HCT116 (cell line): ENCODE measurements around the gene HECW1. TPM values are rescaled to one million over a fixed set of nuclear protein-coding genes. Genes with fewer than 3 reads are reported as not detected.

Source experiments
- ATAC-seq: fragments of 200-7000 bp; cut with Tn5 transposase; 2 replicates; pipeline ENCODE4 v1.9.1; 2020; ENCODE audit warnings: mild to moderate bottlenecking, moderate library complexity
- BruUV-seq: library from RNA; stranded (reverse); fragments of 400-500 nt; replicated peaks from 2 replicates; lab custom pipeline; 2021; lab: Mats Ljungman, UMichigan
- CTCF ChIA-PET: fragments of 300-600 bp; sonication (Branson Sonifier 250); formaldehyde crosslinking; loops from one replicate; lab custom pipeline; 2021; ENCODE audit warnings: antibody characterized with exemption; lab: Charles Lee
- POLR2A ChIA-PET: fragments of 300-600, 350-600 bp; sonication (Branson Sonifier 250); formaldehyde crosslinking; loops from one replicate; lab custom pipeline; 2021; ENCODE audit warnings: antibody characterized with exemption; lab: Charles Lee
- RAD21 ChIA-PET, 2 experiments: fragments of 300-600 bp; sonication (Branson Sonifier 250); formaldehyde crosslinking; loops; one replicate each; lab custom pipeline; 2023; ENCODE audit warnings: low total read pairs in 2 of 2; ENCODE audit not compliant: uncharacterized antibody in 2 of 2, unreplicated experiment in 2 of 2, low non-redundant PET in 1 of 2; lab: Charles Lee
- DNase-seq: peaks from one replicate; pipeline ENCODE4 v3.0.0-alpha.2; 2010; ENCODE audit warnings: low read depth, low spot score
- H2AFZ ChIP-seq: fragments of 200-600 bp; shearing (Covaris generic), sonication (generic); 2 replicates; pipeline ENCODE4 v1.6.1; 2017; ENCODE audit warnings: low read depth, mixed run types, mixed read lengths, antibody characterized with exemption, low read length; ENCODE audit not compliant: poor library complexity, severe bottlenecking
- H3K27ac ChIP-seq: 2 replicates; pipeline ENCODE4 v1.5.1; 2012; ENCODE audit warnings: low read depth, low read length
- H3K27me3 ChIP-seq: fragments of 200-600 bp; sonication (generic); 2 replicates; pipeline ENCODE4 v1.6.1; 2016; ENCODE audit warnings: mixed run types, low read length, mixed read lengths; ENCODE audit not compliant: insufficient read depth
- H3K36me3 ChIP-seq, 2 experiments: fragments of 200-500 bp in 1 of 2; fragments of 200-600 bp in 1 of 2; sonication (Bioruptor generic) in 1 of 2; sonication (generic) in 1 of 2; 2 replicates each; pipeline versions ENCODE4 v1.5.1 to v1.6.1; 2014 to 2016; ENCODE audit warnings: low read length in 2 of 2, inconsistent platforms in 1 of 2, mixed read lengths in 1 of 2, mixed run types in 1 of 2; ENCODE audit not compliant: insufficient read depth in 2 of 2, control insufficient read depth in 1 of 2
- H3K4me1 ChIP-seq, 2 experiments: fragments of 200-600 bp in 1 of 2; sonication (generic) in 1 of 2; 2 replicates each; pipeline versions ENCODE4 v1.5.1 to v1.6.1; 2012 to 2017; ENCODE audit warnings: low read length in 2 of 2, inconsistent platforms in 1 of 2, mild to moderate bottlenecking in 1 of 2, mixed read lengths in 1 of 2, mixed run types in 1 of 2, moderate library complexity in 1 of 2; ENCODE audit not compliant: insufficient read depth in 2 of 2, control insufficient read depth in 1 of 2
- H3K4me2 ChIP-seq: fragments of 200-600 bp; sonication (generic); 2 replicates; pipeline ENCODE4 v1.6.1; 2017; ENCODE audit warnings: mixed run types, low read length, mixed read lengths
- H3K4me3 ChIP-seq, 2 experiments: fragments of 200-600 bp in 1 of 2; sonication (generic) in 1 of 2; replicated peaks in 1 of 2; 2 replicates each; pipeline ENCODE4 v1.5.1; 2011 to 2016; ENCODE audit warnings: low read length in 2 of 2, control low read depth in 1 of 2, low read depth in 1 of 2, mild to moderate bottlenecking in 1 of 2, mixed read lengths in 1 of 2, mixed run types in 1 of 2
- H3K79me2 ChIP-seq: fragments of 200-600 bp; sonication (generic); 2 replicates; pipeline ENCODE4 v1.6.1; 2017; ENCODE audit warnings: mild to moderate bottlenecking, mixed run types, low read length, moderate library complexity, mixed read lengths; ENCODE audit not compliant: insufficient read depth
- H3K9ac ChIP-seq: fragments of 200-600 bp; sonication (generic); 2 replicates; pipeline ENCODE4 v1.6.1; 2016; ENCODE audit warnings: low read length, mixed read lengths
- H3K9me2 ChIP-seq: fragments of 200-600 bp; sonication (generic), shearing (Covaris generic); 2 replicates; pipeline ENCODE4 v1.6.1; 2017; ENCODE audit warnings: mixed run types, mild to moderate bottlenecking, moderate library complexity; ENCODE audit not compliant: insufficient read depth
- H3K9me3 ChIP-seq, 2 experiments: fragments of 200-500 bp in 1 of 2; fragments of 200-600 bp in 1 of 2; sonication (Bioruptor generic) in 1 of 2; sonication (generic) in 1 of 2; 2 replicates each; pipeline ENCODE4 v1.6.1; 2014 to 2017; ENCODE audit warnings: low read length in 2 of 2, mixed read lengths in 2 of 2, inconsistent platforms in 1 of 2, low read depth in 1 of 2, mild to moderate bottlenecking in 1 of 2, mixed run types in 1 of 2, moderate library complexity in 1 of 2; ENCODE audit not compliant: control insufficient read depth in 1 of 2, insufficient read depth in 1 of 2
- H4K20me1 ChIP-seq: fragments of 200-600 bp; sonication (generic), shearing (Covaris generic); 2 replicates; pipeline ENCODE4 v1.6.1; 2017; ENCODE audit warnings: mixed run types, mild to moderate bottlenecking, moderate library complexity; ENCODE audit not compliant: insufficient read depth
- ATF3 ChIP-seq: IDR thresholded peaks from 2 replicates; pipeline ENCODE4 v1.6.1; 2012
- CEBPB ChIP-seq: IDR thresholded peaks from 2 replicates; pipeline ENCODE4 v1.6.1; 2012; ENCODE audit warnings: low read depth
- EGR1 ChIP-seq: IDR thresholded peaks from 2 replicates; pipeline ENCODE4 v1.6.1; 2012; ENCODE audit warnings: low read depth
- ELF1 ChIP-seq: IDR thresholded peaks from 2 replicates; pipeline ENCODE4 v1.6.1; 2012; ENCODE audit warnings: low read depth, borderline replicate concordance
- EZH2 ChIP-seq: fragments of 200-600 bp; sonication (generic); IDR thresholded peaks from 2 replicates; pipeline ENCODE4 v1.6.1; 2017; ENCODE audit warnings: antibody characterized with exemption, mixed run types
- EZH2phosphoT487 ChIP-seq: fragments of 200-600 bp; IDR thresholded peaks from 2 replicates; pipeline ENCODE4 v1.6.1; 2018; ENCODE audit warnings: antibody characterized with exemption, borderline replicate concordance
- FOSL1 ChIP-seq: IDR thresholded peaks from 2 replicates; pipeline ENCODE4 v1.6.1; 2012; ENCODE audit warnings: low read depth
- JUND ChIP-seq: IDR thresholded peaks from 2 replicates; pipeline ENCODE4 v1.6.1; 2012
- POLR2A ChIP-seq: IDR thresholded peaks from 2 replicates; pipeline ENCODE4 v1.7.0; 2011; ENCODE audit warnings: borderline replicate concordance; ENCODE audit not compliant: insufficient read depth, insufficient read length; ENCODE audit errors: extremely low read depth
- SIN3A ChIP-seq: IDR thresholded peaks from 2 replicates; pipeline ENCODE4 v1.6.1; 2012; ENCODE audit warnings: low read depth
- SP1 ChIP-seq: IDR thresholded peaks from 2 replicates; pipeline ENCODE4 v1.6.1; 2012; ENCODE audit warnings: low read depth
- SRF ChIP-seq: IDR thresholded peaks from 2 replicates; pipeline ENCODE4 v1.6.1; 2012; ENCODE audit warnings: low read depth
- ZFX ChIP-seq: fragments of 450-650 bp; IDR thresholded peaks from 2 replicates; pipeline ENCODE4 v1.6.1; 2017
- intact Hi-C: fragments of 100-400 bp; cut with micrococcal nuclease; formaldehyde crosslinking; loops from 2 replicates; pipeline ENCODE4 v1.10.0; 2022
- total RNA-seq: library from RNA; stranded (reverse); gene quantifications from one replicate; pipeline ENCODE4 v1.2.1, GENCODE V29; 2021; ENCODE audit not compliant: unreplicated experiment

The HECW1 gene
- total RNA-seq, 1 experiment from 2014 or later: 5.6 TPM

GRCh38 chr7:43204081-43204480, 91.6 kb downstream of the HECW1 start (continued):
- TF ChIP-seq ATF3 (no peak), ELF1 (no peak), EGR1 (no peak), ZFX (no peak), POLR2A (no peak), SP1 (no peak), SRF (no peak), SIN3A (no peak), EZH2phosphoT487 (no peak), FOSL1 (no peak)

DNA sequence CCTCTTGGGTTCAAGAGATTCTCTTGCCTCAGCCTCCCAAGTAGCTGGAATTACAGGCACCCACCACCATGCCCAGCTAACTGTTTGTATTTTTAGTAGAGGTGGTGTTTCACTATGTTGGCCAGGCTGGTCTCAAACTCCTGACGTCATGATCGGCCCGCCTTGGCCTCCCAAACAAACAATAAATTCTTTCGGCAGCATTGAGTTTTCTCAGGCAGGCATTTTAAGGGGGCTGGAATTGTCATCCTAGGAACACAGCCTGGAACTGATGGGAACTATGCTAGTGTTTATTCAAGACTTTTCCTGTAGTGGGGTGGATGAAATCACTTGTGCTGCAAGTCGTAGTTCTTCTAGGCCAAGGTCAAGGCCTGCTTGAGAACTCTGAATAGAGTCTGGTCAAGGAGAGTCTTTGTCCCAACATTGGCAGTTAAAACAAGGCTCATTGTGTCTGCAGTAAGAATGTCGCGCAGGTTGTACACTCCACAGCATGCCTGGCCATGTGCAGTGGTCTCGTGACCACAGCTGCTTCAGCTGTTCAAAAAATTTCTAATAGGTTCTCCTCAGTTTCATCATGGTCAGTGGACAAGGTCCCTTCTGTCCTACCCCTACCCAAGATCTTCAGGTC, 92.8 kb downstream of the HECW1 start:
- ATAC-seq (no peak), DNase-seq (no peak)
- BruUV-seq: no TSS peak
- H3K27me3 ChIP-seq: no peaks in the 10 kb centered on the region; the same call in 1 of the 2 replicates
- H3K9ac ChIP-seq: no peak overlapping the region
- no peaks in the 10 kb centered on the region for H3K9me3 ChIP-seq
- no peak for TF ChIP-seq JUND
- TF ChIP-seq ELF1: no peak
- no peak for TF ChIP-seq SIN3A
- TF ChIP-seq CEBPB: no peak
- no peak for TF ChIP-seq EZH2
- POLR2A ChIA-PET: no interaction called here
- H3K4me1 ChIP-seq: no peaks in the 10 kb centered on the region
- RAD21 ChIA-PET: no interaction called here
- H3K36me3 ChIP-seq: no peaks in the 10 kb centered on the region
- no peak overlapping the region for H2AFZ ChIP-seq
- H3K4me2 ChIP-seq: no peak overlapping the region
- H3K79me2 ChIP-seq: no peaks in the 10 kb centered on the region
- no peak overlapping the region for H3K27ac ChIP-seq
- no peaks in the 10 kb centered on the region for H3K9me2 ChIP-seq
- no peak overlapping the region for H3K4me3 ChIP-seq
- H4K20me1 ChIP-seq: no peaks in the 10 kb centered on the region
- CTCF ChIA-PET: no interaction called here
- intact Hi-C loops: no loop called here
